DND-41 (cell line): ENCODE results near the gene THRB.

Experiments used
- EZH2 ChIP-seq: IDR thresholded peaks from 3 replicates; pipeline ENCODE4 v1.6.1; 2012; ENCODE audit warnings: borderline replicate concordance, low read depth, mild to moderate bottlenecking, moderate library complexity, low read length, inconsistent platforms; ENCODE audit not compliant: severe bottlenecking
- TF ChIP-seq, protein P1 (sequence below): IDR thresholded peaks from 2 replicates; pipeline ENCODE4 v1.5.1; 2012; ENCODE audit warnings: borderline replicate concordance, low read length, moderate library complexity, mild to moderate bottlenecking; ENCODE audit not compliant: poor library complexity, severe bottlenecking; ENCODE audit errors: extremely low read depth

DNA sequence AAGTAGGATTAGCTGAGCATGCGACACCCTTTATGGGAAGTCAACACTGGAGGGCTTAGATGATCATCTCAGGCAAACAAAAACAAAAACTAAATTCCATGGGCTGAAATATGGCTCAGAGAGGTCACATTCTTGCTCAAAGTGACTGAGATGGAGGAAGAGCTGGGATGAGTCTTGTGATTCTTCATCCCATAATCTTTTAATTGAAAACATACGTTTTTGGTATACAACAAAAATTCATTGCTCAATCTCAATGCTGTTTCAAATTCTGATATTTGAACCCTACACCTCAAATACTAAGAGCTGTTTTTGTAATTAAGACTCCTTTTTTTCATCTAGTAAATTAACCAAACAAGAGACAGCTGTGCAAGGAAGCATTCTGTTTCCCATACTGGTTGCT, 292.6 kb downstream of the THRB start:
- TF ChIP-seq, protein P1, sequence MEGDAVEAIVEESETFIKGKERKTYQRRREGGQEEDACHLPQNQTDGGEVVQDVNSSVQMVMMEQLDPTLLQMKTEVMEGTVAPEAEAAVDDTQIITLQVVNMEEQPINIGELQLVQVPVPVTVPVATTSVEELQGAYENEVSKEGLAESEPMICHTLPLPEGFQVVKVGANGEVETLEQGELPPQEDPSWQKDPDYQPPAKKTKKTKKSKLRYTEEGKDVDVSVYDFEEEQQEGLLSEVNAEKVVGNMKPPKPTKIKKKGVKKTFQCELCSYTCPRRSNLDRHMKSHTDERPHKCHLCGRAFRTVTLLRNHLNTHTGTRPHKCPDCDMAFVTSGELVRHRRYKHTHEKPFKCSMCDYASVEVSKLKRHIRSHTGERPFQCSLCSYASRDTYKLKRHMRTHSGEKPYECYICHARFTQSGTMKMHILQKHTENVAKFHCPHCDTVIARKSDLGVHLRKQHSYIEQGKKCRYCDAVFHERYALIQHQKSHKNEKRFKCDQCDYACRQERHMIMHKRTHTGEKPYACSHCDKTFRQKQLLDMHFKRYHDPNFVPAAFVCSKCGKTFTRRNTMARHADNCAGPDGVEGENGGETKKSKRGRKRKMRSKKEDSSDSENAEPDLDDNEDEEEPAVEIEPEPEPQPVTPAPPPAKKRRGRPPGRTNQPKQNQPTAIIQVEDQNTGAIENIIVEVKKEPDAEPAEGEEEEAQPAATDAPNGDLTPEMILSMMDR, result no peak
- TF ChIP-seq EZH2, result no peak
